GM12878 (cell line): ENCODE data around the gene TMEM170B. TPM values are rescaled to one million over a fixed set of nuclear protein-coding genes. Genes with fewer than 3 reads are reported as not detected.

Source experiments
- ATAC-seq: fragments of 200-7000 bp; cut with Tn5 transposase; 3 replicates; pipeline ENCODE4 v1.9.1; 2020; ENCODE audit warnings: mild to moderate bottlenecking, moderate library complexity
- BruUV-seq: library from RNA; stranded (reverse); fragments of 400-500 nt; replicated peaks from 2 replicates; lab custom pipeline; 2021; lab: Mats Ljungman, UMichigan
- CTCF ChIA-PET: fragments of 300-600 bp; sonication (Branson Sonifier 250); formaldehyde crosslinking; extraction: SDS; loops from one replicate; lab custom pipeline; 2021; ENCODE audit warnings: inconsistent platforms; lab: Yijun Ruan, JAX
- POLR2A ChIA-PET: fragments of 350-600 bp; formaldehyde crosslinking; extraction: SDS; loops from one replicate; lab custom pipeline; 2021; ENCODE audit warnings: inconsistent platforms; lab: Charles Lee
- RAD21 ChIA-PET: fragments of 300-600 bp; sonication (Branson Sonifier 250); formaldehyde crosslinking; loops from one replicate; lab custom pipeline; 2023; ENCODE audit warnings: antibody characterized with exemption; ENCODE audit not compliant: unreplicated experiment; lab: Charles Lee
- SMC1A ChIA-PET: fragments of 300-600 bp; sonication (Branson Sonifier 250); formaldehyde crosslinking; loops from one replicate; lab custom pipeline; 2023; ENCODE audit not compliant: unreplicated experiment, uncharacterized antibody; lab: Charles Lee
- DNase-seq: peaks from one replicate; pipeline ENCODE4 v3.0.0-alpha.2; 2011; ENCODE audit warnings: low read depth, low spot score
- FAIRE-seq: peaks from 3 replicates; lab custom pipeline; 2011; peaks lifted over from hg19 to GRCh38; lab: Jason Lieb, UNC
- H2AFZ ChIP-seq: 2 replicates; pipeline ENCODE4 v1.6.0; 2011; ENCODE audit warnings: low read depth, low read length, control low read depth; ENCODE audit not compliant: control insufficient read depth
- H3K27ac ChIP-seq: 2 replicates; pipeline ENCODE4 v1.5.1; 2011; ENCODE audit warnings: control low read depth; ENCODE audit not compliant: control insufficient read depth, insufficient read depth
- H3K27me3 ChIP-seq, 2 experiments: replicated peaks in 1 of 2; 2 replicates each; pipeline versions ENCODE4 v1.6.0 to v1.6.1; 2011; ENCODE audit warnings: low read length in 1 of 2; ENCODE audit not compliant: control insufficient read depth in 2 of 2, insufficient read depth in 2 of 2
- H3K36me3 ChIP-seq, 2 experiments: 2 replicates each; pipeline ENCODE4 v1.5.1; 2011; ENCODE audit warnings: low read length in 1 of 2; ENCODE audit not compliant: control insufficient read depth in 2 of 2, insufficient read depth in 2 of 2
- H3K4me1 ChIP-seq: 2 replicates; pipeline ENCODE4 v1.6.1; 2011; ENCODE audit warnings: mild to moderate bottlenecking, low read length, moderate library complexity, mixed read lengths; ENCODE audit not compliant: control insufficient read depth, insufficient read depth
- H3K4me2 ChIP-seq: 2 replicates; pipeline ENCODE4 v1.6.0; 2011; ENCODE audit warnings: control low read depth; ENCODE audit not compliant: control insufficient read depth, insufficient read depth
- H3K4me3 ChIP-seq: fragments of 200-600 bp; sonication (generic); 2 replicates; pipeline ENCODE4 v1.5.1; 2016
- H3K79me2 ChIP-seq: 2 replicates; pipeline ENCODE4 v1.6.0; 2011; ENCODE audit warnings: low read length; ENCODE audit not compliant: control insufficient read depth, insufficient read depth
- H3K9ac ChIP-seq: 2 replicates; pipeline ENCODE4 v1.8.0; 2011; ENCODE audit warnings: low read length, control low read depth, mixed read lengths; ENCODE audit not compliant: control insufficient read depth, insufficient read depth
- H3K9me3 ChIP-seq: replicated peaks from 3 replicates; pipeline ENCODE4 v1.5.1; 2011; ENCODE audit warnings: mild to moderate bottlenecking, low read length; ENCODE audit not compliant: control insufficient read depth, insufficient read depth
- H4K20me1 ChIP-seq: 2 replicates; pipeline ENCODE4 v1.6.0; 2011; ENCODE audit not compliant: control insufficient read depth, insufficient read depth
- ATF7 ChIP-seq: fragments of 450-650 bp; IDR thresholded peaks from 2 replicates; pipeline ENCODE4 v1.6.1; 2016; ENCODE audit warnings: low read depth, mild to moderate bottlenecking
- POLR2AphosphoS5 ChIP-seq: IDR thresholded peaks from 2 replicates; pipeline ENCODE4 v1.6.1; 2011; ENCODE audit warnings: mild to moderate bottlenecking, low read length, inconsistent platforms
- RFX5 ChIP-seq: IDR thresholded peaks from 2 replicates; pipeline ENCODE4 v1.6.1; 2011; ENCODE audit warnings: low read depth, low read length, improper control_type of control experiment
- SMARCA5 ChIP-seq: fragments of 450-650 bp; IDR thresholded peaks from 2 replicates; pipeline ENCODE4 v1.6.1; 2017; ENCODE audit warnings: mild to moderate bottlenecking
- SMC3 ChIP-seq: IDR thresholded peaks from 2 replicates; pipeline ENCODE4 v1.6.1; 2011; ENCODE audit warnings: low read length, improper control_type of control experiment, borderline replicate concordance
- ZBTB33 ChIP-seq: fragments of 450-650 bp; IDR thresholded peaks from 2 replicates; pipeline ENCODE4 v1.6.1; 2017; ENCODE audit warnings: mild to moderate bottlenecking
- WGBS: methylation state at CpG from one replicate; pipeline ENCODE4 v1.1.6; 2016; ENCODE audit warnings: low lambda C conversion rate; ENCODE audit not compliant: insufficient replicate concordance, insufficient coverage; ENCODE audit errors: missing lambda C conversion rate; 5-methylcytosine and 5-hydroxymethylcytosine counted together
- in situ Hi-C: fragments of 300-500 bp; cut with MboI; formaldehyde crosslinking; loops from 9 replicates; pipeline ENCODE4 v1.14.3; 2018; ENCODE audit warnings: mixed read lengths
- intact Hi-C: fragments of 100-400 bp; cut with micrococcal nuclease; formaldehyde crosslinking; loops from one replicate; pipeline ENCODE4 v1.14.2; 2022; ENCODE audit not compliant: unreplicated experiment
- polyA plus RNA-seq, 11 experiments: library from polyadenylated mRNA; depleted of rRNA in 4 of 11; unstranded in 6 of 11; stranded (reverse) in 5 of 11; fragments of >200 nt; fragmentation: Nextera tagmentation in 4 of 11; fragmentation: Illumina TruSeq in 1 of 11; extraction: Ambion mirVana in 4 of 11; extraction: Trizol in 1 of 11; gene quantifications; 1 replicate in 1 of 11; 2 replicates in 10 of 11; pipeline versions ENCODE4 v1.2.1 to v1.2.3, GENCODE V29; 2011 to 2016; ENCODE audit warnings: inconsistent platforms in 2 of 11, missing spikeins in 2 of 11, low read depth in 1 of 11
- total RNA-seq, 4 experiments: library from RNA; depleted of rRNA in 3 of 4; stranded (reverse); fragments of >200 nt in 3 of 4; fragmentation: Illumina TruSeq in 1 of 4; extraction: Trizol in 1 of 4; gene quantifications; 2 replicates each; pipeline versions ENCODE4 v1.2.1 to v1.2.3, GENCODE V29; 2013 to 2021

Gene TMEM170B
- total and polyA plus RNA-seq, 10 of the 15 experiments (the other 5 are each of a cell fraction or from before 2014, with no cell fraction given), result 0.38 to 10.3 (median 4.2) TPM

DNA sequence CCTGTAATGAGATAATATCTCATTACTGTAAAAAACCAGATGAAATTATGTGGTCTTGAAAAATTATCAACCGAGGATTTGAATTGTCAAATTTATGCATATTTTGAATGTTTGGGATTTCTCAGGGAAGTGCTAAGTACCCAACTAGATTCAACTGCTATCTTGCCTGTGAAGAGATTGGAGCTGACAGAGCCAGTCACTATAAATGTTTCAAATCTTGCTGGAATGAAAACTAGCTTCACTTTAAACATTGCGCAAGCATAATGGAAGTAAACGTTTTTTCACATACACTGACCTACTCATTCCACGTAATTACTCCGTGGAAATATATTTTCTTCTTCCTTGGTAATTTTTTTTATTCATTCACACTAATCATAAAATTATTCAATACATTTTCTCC is 46.7 kb downstream of the TMEM170B start:
- no peaks in the 10 kb centered on the region for H3K4me1 ChIP-seq
- no peak for DNase-seq
- no peak overlapping the region for H2AFZ ChIP-seq
- TF ChIP-seq RFX5, result no peak
- no peak for TF ChIP-seq SMC3
- TF ChIP-seq ZBTB33, result no peak
- no peak for TF ChIP-seq ATF7
- TF ChIP-seq SMARCA5, result no peak
- no peak for TF ChIP-seq POLR2AphosphoS5
- no peaks in the 10 kb centered on the region for H3K9me3 ChIP-seq
- no peak overlapping the region for H3K9ac ChIP-seq
- BruUV-seq, result no TSS peak
- no peak for FAIRE-seq
- in situ Hi-C loops, result loop anchor here (10.0 kb wide), 1 partner anchor 1311 kb away; no protein-coding TSS in a partner anchor
- RAD21 ChIA-PET, result interaction anchor here (0.8 to 2.4 kb wide), 9 partner anchors 9 to 1308 kb away, joined by 3 to 16 read pairs (median 5); partner anchors contain the start of gene EDN1
- H4K20me1 ChIP-seq, result no peaks in the 10 kb centered on the region
- SMC1A ChIA-PET, result interaction anchor here (0.6 to 4.0 kb wide), 16 partner anchors 8 to 1022 kb away, joined by 3 to 29 read pairs (median 5); partner anchors contain the start of gene EDN1
- intact Hi-C loops, result loop anchor here (2.0 to 10.0 kb wide), 2 partner anchors 651 to 1309 kb away; no protein-coding TSS in a partner anchor
- no peaks in the 10 kb centered on the region for H3K36me3 ChIP-seq
- no peak overlapping the region for H3K27ac ChIP-seq
- H3K27me3 ChIP-seq, result no peaks in the 10 kb centered on the region
- WGBS, result 70% methylated on average over 5 of the region's 5 CpGs
- CTCF ChIA-PET, result interaction anchor here (0.6 to 4.0 kb wide), 20 partner anchors 8 to 1309 kb away, joined by 3 to 26 read pairs (median 6); partner anchors contain the start of gene EDN1
- H3K4me3 ChIP-seq, result no peak overlapping the region
- H3K79me2 ChIP-seq, result no peaks in the 10 kb centered on the region
- POLR2A ChIA-PET, result interaction anchor here (0.7 kb wide), 1 partner anchor 11 kb away, joined by 3 read pairs; no protein-coding TSS in a partner anchor
- ATAC-seq, result no peak
- no peak overlapping the region for H3K4me2 ChIP-seq
